ENCODE data around the gene LGALS3.
"Not testable (repeated sequence)": the region's sequence is repeated elsewhere in the genome, so short reads cannot be mapped to it uniquely, and the experiment has no call there.

The LGALS3 gene

DNA sequence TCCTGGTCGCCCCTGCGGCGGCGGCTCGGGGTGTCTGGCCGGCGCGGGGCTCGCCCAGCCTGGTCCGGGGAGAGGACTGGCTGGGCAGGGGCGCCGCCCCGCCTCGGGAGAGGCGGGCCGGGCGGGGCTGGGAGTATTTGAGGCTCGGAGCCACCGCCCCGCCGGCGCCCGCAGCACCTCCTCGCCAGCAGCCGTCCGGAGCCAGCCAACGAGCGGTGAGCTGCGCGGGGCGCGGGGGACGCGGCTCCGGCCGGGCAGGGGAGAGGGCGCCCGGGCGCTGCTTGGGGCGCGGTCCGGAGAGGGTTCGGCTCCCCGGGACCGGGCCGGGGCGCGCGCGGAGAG lies at the start of gene LGALS3:
LGALS3 (plus strand) TSS at position 167 of the 342 bp plus-strand sequence. CDS start 8,122 bp downstream, outside the sequence.
- peak; percentile 28 for DNase-seq

DNA sequence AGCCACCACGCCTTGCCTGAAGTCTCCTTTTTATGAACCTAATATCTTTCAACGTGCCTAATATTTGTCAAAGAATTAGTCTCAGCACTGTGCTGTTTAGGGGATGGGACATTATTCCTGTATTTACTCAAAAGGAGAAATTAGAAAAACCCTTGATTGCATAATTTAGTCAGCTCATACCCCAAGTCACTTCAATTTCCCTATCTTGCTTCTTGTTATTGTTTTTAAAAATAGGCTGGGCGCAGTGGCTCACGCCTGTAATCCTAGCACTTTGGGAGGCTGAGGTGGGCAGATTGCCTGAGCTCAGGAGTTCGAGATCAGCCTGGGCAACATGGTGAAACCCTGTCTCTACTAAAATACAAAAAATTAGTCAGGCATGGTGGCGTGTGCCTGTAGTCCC lies 49.1 kb upstream of the LGALS3 start:
- DNase-seq = not testable (repeated sequence)

DNA sequence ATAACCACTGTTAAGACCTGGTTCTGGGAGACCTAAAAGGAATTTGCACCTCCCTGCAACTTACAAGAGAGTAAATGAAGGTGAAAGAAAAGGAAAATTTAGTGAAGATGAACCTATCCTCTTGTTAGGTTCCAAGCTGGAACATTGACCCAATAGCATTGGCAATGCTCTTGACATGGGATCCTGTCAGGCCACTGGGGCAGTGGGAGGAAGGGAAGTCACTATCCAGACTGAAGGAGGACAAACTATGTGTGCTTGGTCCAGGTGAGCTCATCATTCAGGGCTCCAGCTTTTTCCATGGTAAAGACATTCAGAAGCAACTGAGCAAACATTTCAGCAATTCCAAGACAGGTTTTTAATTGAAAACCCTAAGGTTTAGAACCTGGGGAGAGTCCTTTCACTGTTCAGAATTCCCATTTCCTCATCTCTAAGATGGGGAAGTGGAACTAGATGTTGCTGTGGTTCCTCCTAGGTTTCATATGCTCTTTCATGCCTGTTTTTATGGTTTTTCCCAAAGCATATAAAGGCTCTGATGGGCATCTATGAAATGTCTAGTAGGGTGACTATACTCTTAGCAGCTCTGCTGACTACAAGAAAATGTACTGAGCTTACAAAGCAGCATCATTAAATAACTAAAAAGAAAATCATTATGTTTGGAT lies 44.5 kb upstream of the LGALS3 start:
- no peak for DNase-seq

DNA sequence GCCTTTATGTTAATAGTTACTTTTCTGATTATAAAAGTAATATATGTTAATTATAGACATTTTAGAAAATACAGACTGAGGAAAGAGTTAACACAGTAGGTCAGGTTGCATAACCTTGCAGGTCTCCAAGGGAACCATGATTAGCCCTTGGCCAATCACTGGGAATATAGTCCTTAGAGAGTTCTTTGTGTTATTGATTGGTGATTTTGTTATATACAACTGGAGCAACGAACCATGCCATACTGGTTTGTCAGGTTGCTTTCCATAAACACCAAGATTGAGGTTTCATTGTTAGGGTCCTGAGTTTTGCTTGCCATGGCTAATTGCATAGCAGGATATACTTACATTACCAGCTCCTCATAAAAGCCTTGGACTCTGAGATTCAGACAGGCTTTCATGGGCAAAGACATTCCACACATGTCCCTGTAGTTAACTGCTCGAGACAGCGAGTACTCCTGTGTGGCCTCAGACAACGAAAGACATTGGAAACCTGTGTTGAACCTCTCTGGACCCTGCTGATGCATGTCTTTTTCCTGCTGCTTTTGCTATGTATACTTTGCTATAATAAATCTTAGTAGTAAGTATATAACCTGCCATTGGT lies 43.9 kb upstream of the LGALS3 start:
- DNase-seq = no peak

DNA sequence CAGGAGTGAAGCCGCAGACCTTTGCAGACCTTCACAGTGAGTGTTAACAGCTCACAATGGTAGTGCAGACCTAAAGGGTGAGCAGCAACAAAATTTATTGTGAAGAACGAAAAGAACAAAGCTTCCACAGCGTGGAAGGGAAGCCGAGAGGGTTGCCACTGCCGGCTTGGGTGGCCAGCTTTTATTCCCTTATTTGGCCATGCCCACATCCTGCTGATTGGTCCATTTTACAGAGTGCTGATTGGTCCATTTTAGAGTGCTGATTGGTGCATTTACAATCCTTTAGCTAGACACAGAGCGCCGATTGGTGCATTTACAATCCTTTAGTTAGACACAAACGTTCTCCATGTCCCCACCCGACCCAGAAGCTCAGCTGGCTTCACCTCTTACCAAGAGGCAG lies 42.1 kb upstream of the LGALS3 start:
- no peak for DNase-seq

DNA sequence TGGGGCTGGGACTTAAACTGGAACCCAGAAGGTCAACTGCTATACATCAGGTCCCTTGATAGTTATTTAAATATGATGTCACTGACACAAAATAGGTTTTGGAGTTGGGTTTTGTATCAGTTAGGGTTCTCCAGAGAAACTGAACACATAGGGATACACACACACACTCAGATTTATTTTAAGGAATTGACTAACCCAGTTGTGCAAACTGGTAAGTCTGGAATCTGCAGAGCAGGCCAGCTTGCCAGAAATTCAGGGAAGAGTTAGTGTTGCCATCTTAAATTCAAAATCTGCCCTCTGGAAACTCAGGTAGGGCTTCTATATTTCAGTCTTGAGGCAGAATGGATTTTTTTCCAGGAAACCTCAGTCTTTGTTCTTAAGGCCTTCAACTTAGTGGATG lies 40.7 kb upstream of the LGALS3 start:
- no peak for DNase-seq

GRCh38 chr14:55092341-55092740 lies 36.7 kb upstream of the LGALS3 start:
- no peak for DNase-seq

DNA sequence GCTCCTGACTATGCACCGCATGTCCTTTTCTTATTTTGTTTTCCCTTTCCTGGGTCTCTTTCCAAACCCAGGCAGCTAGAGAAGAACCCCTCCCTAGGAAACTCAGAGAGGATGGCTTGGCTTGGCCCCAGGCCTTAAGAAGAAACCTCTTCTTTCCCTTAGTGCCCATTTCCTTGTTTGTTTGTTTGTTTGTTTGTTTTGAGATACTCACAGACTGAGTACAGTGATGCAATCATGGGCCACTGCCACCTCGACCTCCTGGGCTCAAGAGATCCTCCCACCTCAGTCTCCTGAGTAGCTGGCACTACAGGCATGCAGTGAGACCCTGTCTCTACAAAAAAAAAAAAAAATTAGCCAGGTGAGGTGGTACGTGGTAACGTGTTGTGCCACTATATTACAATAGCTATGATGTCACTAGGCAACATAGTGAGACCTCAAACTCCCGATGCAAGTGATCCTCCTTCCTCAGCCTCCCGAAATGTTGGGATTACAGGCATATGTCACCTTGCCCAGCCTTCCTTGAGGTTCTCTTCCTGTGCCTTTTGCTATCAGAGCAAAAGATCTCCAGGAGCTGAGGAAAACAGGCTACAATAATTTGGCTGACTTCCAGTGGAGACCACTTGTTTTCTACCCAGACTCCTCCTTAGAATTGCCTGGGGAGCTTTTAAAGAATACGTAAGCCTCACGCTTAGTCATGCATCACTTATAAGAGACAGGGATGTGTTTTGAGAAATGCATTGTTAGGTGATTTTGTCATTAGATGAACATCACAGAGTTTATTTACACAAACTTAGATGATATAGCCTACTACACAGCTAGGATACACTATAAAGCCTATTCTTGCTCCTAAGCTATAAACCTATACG lies 34.5 kb upstream of the LGALS3 start:
- no peak for DNase-seq

DNA sequence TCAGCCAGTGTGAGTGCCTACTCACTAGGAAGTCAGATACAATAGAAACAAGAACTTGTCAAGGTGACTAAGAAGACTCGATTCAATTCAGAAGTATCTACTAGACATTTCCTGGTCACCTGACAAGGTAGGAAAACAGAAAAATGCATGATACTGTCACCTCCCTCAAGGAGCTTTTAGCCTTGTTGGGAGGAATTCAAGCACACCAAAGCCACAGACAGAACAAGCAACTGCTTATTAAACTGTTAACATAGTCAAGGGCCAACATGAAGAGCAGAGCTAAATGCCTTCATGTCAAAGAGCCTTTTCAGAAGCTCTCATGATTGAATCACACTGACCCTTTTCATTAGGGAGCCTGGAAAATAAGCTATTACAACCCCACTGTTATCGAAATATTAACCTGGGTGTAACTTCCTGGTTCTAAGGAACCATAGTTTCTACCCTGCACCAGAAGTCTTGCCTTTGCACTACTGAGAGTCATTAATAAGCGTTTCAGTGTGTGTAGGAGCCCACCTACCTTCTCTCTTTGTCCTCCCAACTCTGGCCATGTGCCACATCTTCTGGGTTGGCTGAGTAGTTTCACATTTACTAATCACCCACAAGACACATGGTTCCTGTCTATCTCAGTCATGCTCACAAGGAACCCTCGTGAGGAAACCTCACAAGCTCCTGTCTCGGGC lies 31.0 kb upstream of the LGALS3 start:
- DNase-seq = peak; percentile 71

GRCh38 chr14:55098561-55098898 lies 30.5 kb upstream of the LGALS3 start:
- DNase-seq = no peak

DNA sequence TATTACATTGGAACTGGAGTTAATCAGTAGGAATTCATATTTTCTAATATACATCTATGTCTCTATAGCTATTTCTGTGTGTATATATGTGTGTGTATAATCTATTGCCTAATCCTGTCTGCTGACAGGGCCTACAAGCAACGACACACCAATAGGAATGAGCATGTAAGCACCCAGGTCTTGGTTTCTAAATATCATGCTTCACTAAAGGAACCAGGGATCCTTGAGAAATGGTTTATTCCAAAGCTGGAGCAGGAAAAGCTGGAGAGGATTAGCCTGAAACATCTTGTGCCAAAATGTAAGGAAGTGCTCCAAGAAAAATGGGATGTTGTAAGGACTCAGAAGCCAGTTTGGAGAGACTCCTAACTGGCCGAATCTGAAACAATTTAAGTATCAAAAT lies 29.3 kb upstream of the LGALS3 start:
- no peak for DNase-seq

DNA sequence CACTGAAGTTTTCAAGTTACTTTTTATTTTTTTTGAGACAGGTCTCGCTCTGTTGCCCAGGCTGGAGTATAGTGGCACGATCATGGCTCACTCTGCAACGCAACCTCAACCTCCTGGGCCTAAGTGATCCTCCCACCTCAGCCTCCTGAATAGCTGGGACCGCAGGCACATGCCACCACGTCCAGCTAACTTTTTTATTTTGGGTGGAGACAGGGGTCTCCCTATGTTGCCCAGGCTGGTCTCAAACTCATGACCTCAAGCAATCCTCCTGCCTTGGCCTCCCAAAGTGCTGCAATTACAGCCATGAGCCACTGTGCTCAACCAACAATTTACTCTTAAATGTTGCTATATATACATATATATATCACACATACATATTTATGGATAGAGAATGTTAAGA lies 27.4 kb upstream of the LGALS3 start:
- DNase-seq = no peak

- peak; percentile 52 for DNase-seq
Observed at GRCh38 chr14:55102141-55102621, 26.9 kb upstream of the LGALS3 start.

GRCh38 chr14:55103005-55103640 lies 25.9 kb upstream of the LGALS3 start:
- DNase-seq = peak; percentile 58

DNA sequence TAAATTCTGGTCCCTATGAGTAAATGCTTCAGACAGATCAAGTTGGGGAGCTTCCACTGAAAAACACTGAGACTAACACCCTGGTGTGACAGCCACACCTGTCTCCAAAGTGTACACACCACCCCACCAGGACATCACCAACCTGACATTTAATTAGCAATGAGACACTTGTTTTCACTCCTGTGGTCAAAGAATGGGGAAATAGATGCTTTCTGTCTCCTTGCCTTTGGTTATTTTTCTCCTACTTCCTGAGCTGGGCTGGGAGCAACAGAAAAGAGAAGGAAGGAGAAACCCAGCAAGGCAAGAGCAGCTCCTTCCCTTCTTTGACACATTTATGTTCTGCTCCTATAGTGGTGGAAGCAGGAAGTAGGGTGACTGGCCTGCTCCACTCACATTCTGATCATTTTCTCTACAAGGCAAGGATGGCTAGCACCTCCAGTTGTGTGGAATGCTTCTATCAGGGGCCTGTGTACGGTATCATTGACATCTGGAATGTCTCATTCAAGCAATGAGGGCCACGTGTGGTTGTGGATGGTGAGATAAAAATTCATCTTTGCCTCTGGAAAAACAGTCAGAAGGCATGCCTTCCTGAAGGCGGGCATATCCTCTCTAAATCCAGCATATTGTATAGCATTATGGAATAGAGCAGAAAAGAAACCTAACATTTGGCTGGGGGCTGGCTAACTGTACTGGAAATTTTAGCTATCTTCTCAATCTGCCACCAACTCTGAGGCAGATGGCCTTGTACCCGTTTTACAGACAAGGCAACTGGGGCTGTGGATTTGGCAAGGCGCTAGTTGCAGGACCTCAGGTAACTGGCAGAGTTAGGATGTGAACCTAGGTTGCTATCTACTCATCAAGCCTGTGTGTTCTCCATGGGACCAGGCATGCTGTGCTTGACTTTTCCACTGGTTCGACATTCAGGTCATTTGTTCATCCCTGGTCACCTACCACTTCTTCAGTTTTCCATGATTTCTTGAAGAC lies 24.8 kb upstream of the LGALS3 start:
- DNase-seq = no peak

DNA sequence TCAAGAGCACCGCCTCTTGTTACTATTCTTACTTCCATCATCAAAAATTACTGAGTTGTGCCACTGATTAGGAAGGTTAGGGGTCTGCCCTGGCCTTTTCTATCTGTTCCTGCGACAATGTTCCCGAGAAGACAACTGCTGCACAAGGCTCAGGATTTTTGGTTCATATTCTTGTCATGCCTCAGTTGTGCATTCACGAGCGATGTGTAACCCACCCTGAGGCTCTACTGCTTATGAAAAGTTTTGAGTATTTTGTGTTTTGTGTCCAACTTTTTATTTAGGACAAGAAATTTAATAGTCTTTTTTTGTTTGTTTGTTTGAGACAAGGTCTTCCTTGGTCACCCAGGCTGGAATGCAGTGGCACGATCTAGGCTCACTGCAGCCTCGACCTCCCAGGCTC lies 23.1 kb upstream of the LGALS3 start:
- no peak for DNase-seq

DNA sequence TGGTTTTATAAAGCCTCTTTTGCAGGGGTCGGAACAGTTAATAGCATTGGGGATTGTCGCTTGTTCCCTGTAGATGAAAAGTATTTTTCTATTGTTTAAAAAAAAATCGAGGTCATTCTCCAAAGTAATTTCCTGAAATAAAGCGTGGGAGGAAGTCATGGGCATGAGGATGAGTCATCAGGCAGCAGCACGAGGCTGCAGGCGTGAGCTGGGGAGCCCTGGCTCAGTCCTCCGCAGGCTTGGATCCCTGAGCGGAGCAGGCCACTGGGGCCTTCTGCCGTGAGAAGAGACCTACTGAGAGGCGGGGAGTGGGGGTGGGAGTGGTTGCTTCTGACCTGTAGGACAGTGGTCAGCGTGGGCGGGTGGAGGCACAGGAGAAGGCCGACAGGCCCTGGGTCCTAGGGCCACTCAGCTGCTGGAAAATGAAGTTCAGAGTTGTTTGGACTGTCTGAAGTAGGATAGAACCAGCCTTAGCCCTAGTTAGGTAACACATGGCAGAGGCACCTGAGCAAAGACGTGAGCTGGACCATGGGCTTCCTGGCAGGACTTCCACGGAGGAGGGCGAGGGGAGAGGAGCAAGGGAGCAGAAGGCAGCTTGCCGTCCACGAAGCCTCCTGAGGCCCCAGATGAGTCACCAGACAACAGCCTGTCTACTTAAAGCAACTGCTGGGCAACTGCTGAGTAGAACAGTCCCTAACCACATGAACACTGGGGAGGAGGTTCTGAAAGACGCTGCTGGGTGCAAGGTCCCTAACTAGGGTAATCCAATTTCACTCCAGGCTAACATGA lies 21.1 kb upstream of the LGALS3 start:
- peak; percentile 52 for DNase-seq

DNA sequence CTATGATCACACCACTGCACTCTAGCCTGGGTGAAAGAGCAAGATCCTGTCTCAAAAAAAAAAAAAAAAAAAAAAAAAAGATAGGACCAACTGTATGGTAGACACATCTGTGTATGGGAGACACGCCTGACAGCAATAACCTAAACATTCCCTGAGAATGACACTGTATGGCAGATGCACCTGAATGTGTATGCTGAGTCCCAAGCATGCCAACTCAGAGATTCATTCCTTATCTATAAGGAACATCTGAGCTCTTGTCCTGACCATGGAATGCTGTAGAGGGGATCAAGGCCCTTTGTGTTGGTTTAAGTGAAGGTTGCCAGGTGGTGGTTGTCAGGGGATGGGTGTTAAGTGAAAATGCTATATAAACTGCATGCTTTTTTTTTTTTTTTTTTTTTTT lies 19.2 kb upstream of the LGALS3 start:
- no peak for DNase-seq

- no peak for DNase-seq
Observed at GRCh38 chr14:55111122-55111708, 17.8 kb upstream of the LGALS3 start.

- DNase-seq = no peak
Observed at GRCh38 chr14:55114720-55115119, 14.3 kb upstream of the LGALS3 start.
